ENCODE measurements around the gene JADE3.

JADE3 gene

GRCh38 chrX:47068214-47068613, 156.0 kb downstream of the JADE3 start:
- TF ChIP-seq ZFX (IDR thresholded peaks at IDR 0.05; ENCODE audit: borderline replicate concordance), result no peak
- no peak for TF ChIP-seq CTCF (IDR thresholded peaks at IDR 0.05)
- no peak overlapping the region for H3K27ac ChIP-seq

GRCh38 chrX:47068720-47069119, 156.5 kb downstream of the JADE3 start:
- H3K27ac ChIP-seq, result no peak overlapping the region
- TF ChIP-seq ZFX (IDR thresholded peaks at IDR 0.05; ENCODE audit: borderline replicate concordance) (no peak), CTCF (IDR thresholded peaks at IDR 0.05) (no peak)

- TF ChIP-seq CTCF (IDR thresholded peaks at IDR 0.05) (no peak), ZFX (IDR thresholded peaks at IDR 0.05; ENCODE audit: borderline replicate concordance) (no peak)
- no peak within 1 kb of the TSS for H3K27ac ChIP-seq
These were observed 166.2 kb downstream of the JADE3 start, which contains the start of gene RGN for GRCh38 chrX:47078129-47079043. Gene RGN, plus strand, starts transcription at chrX:47078443. Its CDS starts 2,702 bp downstream, at chrX:47081145.

GRCh38 chrX:47080215-47080914, 168.1 kb downstream of the JADE3 start:
- no peak for TF ChIP-seq ZFX (IDR thresholded peaks at IDR 0.05; ENCODE audit: borderline replicate concordance)
- TF ChIP-seq CTCF (IDR thresholded peaks at IDR 0.05), result no peak
- no peak overlapping the region for H3K27ac ChIP-seq

GRCh38 chrX:47080915-47081236, 168.7 kb downstream of the JADE3 start:
- TF ChIP-seq ZFX (IDR thresholded peaks at IDR 0.05; ENCODE audit: borderline replicate concordance) (no peak), CTCF (IDR thresholded peaks at IDR 0.05) (no peak)
- H3K27ac ChIP-seq, result no peak overlapping the region

GRCh38 chrX:47091149-47091775, 179.0 kb downstream of the JADE3 start:
- TF ChIP-seq CTCF (IDR thresholded peaks at IDR 0.05) (no peak), ZFX (IDR thresholded peaks at IDR 0.05; ENCODE audit: borderline replicate concordance) (no peak)
- no peak overlapping the region for H3K27ac ChIP-seq

Data from 22Rv1 (cell line).